Endothelial cell (in vitro differentiated cells): Measurements from ENCODE around the gene DNAJA3. TPM values are rescaled to one million over a fixed set of nuclear protein-coding genes. Genes with fewer than 3 reads are reported as not detected.
A peak's percentile ranks its signal among the peaks of the same experiment; 100 is the strongest.
"Not testable (repeated sequence)": the region's sequence is repeated elsewhere in the genome, so short reads cannot be mapped to it uniquely, and the experiment has no call there.

Experiments
- DNase-seq: peaks from one replicate; pipeline ENCODE4 v3.0.0; 2021; ENCODE audit warnings: low spot score
- H3K27ac Mint-ChIP-seq: one replicate; pipeline ENCODE4 v1.8.0; 2021; ENCODE audit warnings: mixed read lengths, inconsistent platforms; ENCODE audit not compliant: unreplicated experiment
- H3K27me3 Mint-ChIP-seq: one replicate; pipeline ENCODE4 v1.8.0; 2021; ENCODE audit warnings: mild to moderate bottlenecking, moderate library complexity, mixed read lengths, inconsistent platforms; ENCODE audit not compliant: unreplicated experiment
- H3K36me3 Mint-ChIP-seq: one replicate; pipeline ENCODE4 v1.8.0; 2021; ENCODE audit warnings: mild to moderate bottlenecking, low read depth, mixed read lengths, inconsistent platforms; ENCODE audit not compliant: unreplicated experiment
- H3K4me1 Mint-ChIP-seq: one replicate; pipeline ENCODE4 v1.8.0; 2021; ENCODE audit warnings: mild to moderate bottlenecking, mixed read lengths, inconsistent platforms; ENCODE audit not compliant: unreplicated experiment
- H3K4me3 Mint-ChIP-seq: one replicate; pipeline ENCODE4 v1.8.0; 2021; ENCODE audit warnings: mild to moderate bottlenecking, mixed read lengths, inconsistent platforms; ENCODE audit not compliant: unreplicated experiment
- H3K9me3 Mint-ChIP-seq: one replicate; pipeline ENCODE4 v1.8.0; 2021; ENCODE audit warnings: mixed read lengths, inconsistent platforms; ENCODE audit not compliant: unreplicated experiment
- total RNA-seq: library from RNA; stranded (reverse); fragmentation: NEBNext Ultra II Directional; extraction: Animal tissue kit (Norgen Biotek cat#: 25700); gene quantifications from one replicate; pipeline ENCODE4 v1.2.1, GENCODE V29; 2021; ENCODE audit not compliant: unreplicated experiment
- TF ChIP-seq, protein P1 (sequence below): fragments of 200-600 bp; sonication (generic); IDR thresholded peaks from one replicate; pipeline ENCODE4 v1.5.0; 2021; ENCODE audit warnings: antibody characterized with exemption; ENCODE audit not compliant: unreplicated experiment

Gene DNAJA3
- total RNA-seq, 1 donor from 2014 or later = 32.0 TPM

DNA sequence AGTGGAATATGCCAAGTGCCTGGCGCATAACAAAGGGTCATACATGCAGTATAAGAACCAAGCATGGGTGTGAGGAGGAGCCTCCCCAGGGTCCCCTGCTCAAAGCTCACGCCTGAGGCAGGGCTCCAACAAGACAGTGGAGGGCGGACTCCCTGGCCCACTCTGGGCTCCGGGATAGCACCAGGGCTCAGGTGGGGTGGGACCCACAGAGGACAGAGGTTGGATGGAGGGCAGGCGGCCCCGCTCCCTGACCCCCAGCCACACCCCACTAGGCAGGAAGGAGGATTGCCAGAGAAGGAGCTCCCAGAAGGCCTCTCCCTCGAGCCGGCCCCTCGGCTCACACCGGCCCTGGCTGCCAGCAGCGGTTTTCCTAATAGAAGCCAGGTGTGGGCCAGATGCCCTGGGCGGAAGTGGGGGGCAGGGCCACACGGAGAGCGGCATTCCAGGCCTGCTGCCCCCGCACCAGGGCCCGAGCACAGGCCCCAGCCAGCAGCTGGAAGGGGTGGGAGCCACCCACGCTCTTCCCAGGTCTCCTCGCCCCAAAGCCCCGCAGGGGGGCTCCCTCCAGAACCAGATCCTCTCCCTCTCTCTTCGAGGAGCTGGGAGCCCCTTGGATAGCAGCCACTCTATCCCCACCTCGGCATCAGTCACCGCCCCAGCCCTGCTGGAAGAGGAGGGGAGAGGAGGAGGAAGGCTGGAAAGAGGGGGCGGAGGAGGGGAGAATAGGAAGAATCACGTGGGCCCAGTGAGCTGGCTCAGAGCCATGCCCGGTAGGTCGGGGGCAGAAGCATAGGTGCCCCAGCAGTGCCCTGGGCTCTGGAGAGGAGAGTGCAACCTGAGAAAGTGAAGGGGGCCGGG lies 33.1 kb upstream of the DNAJA3 start:
- no peak overlapping the region for H3K27ac Mint-ChIP-seq
- H3K4me1 Mint-ChIP-seq = peaks cover 7% of the 10 kb centered on the region
- H3K4me3 Mint-ChIP-seq = no peak overlapping the region
- TF ChIP-seq, protein P1, sequence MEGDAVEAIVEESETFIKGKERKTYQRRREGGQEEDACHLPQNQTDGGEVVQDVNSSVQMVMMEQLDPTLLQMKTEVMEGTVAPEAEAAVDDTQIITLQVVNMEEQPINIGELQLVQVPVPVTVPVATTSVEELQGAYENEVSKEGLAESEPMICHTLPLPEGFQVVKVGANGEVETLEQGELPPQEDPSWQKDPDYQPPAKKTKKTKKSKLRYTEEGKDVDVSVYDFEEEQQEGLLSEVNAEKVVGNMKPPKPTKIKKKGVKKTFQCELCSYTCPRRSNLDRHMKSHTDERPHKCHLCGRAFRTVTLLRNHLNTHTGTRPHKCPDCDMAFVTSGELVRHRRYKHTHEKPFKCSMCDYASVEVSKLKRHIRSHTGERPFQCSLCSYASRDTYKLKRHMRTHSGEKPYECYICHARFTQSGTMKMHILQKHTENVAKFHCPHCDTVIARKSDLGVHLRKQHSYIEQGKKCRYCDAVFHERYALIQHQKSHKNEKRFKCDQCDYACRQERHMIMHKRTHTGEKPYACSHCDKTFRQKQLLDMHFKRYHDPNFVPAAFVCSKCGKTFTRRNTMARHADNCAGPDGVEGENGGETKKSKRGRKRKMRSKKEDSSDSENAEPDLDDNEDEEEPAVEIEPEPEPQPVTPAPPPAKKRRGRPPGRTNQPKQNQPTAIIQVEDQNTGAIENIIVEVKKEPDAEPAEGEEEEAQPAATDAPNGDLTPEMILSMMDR = no peak
- peaks cover 11% of the 10 kb centered on the region for H3K27me3 Mint-ChIP-seq
- H3K36me3 Mint-ChIP-seq = peaks cover 11% of the 10 kb centered on the region
- H3K9me3 Mint-ChIP-seq = no peaks in the 10 kb centered on the region
- DNase-seq = no peak

DNA sequence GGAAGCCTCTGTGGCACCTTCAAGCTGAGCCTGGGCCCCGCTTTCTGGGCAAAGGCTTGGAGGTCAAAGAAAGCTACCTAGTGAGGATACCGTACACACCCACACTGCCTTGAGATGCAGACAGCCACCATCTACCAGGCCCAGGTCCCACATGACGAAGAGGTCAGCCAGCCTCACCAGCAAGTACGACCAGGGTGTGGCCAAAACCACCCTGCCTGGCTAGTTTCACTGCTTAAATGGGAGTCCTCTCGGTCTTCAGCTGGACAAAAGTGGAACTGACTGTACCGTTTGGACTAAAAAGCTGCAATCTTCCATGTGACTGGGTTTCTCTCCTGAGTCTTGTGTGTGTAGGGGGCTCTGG lies 32.4 kb upstream of the DNAJA3 start:
- Mint-ChIP-seq H3K9me3 (no peaks in the 10 kb centered on the region), H3K4me1 (peaks cover 7% of the 10 kb centered on the region), H3K36me3 (peaks cover 11% of the 10 kb centered on the region), H3K27me3 (peaks cover 11% of the 10 kb centered on the region), H3K4me3 (no peak overlapping the region), H3K27ac (no peak overlapping the region)
- TF ChIP-seq, protein P1 = no peak
- no peak for DNase-seq

DNA sequence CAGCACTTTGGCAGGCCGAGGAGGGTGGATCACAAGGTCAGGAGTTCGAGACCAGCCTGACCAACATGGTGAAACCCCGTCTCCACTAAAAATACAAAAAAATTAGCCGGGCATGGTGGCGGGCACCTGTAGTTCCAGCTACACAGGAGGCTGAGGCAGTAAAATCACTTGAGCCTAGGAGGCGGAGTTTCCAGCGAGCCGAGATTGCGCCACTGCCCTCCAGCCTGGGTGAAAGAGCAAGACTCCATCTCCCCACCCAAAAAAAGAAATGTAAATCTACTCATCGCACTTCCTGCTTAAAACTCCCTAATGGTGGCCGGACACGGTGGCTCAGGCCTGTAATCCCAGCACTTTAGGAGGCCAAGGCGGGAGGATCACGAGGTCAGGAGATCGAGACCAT lies 31.8 kb upstream of the DNAJA3 start:
- H3K4me1 Mint-ChIP-seq, DNase-seq, H3K27ac Mint-ChIP-seq, H3K4me3 Mint-ChIP-seq, H3K9me3 Mint-ChIP-seq: not testable (repeated sequence)
- Mint-ChIP-seq H3K27me3 (peaks cover 11% of the 10 kb centered on the region), H3K36me3 (peaks cover 11% of the 10 kb centered on the region)

DNA sequence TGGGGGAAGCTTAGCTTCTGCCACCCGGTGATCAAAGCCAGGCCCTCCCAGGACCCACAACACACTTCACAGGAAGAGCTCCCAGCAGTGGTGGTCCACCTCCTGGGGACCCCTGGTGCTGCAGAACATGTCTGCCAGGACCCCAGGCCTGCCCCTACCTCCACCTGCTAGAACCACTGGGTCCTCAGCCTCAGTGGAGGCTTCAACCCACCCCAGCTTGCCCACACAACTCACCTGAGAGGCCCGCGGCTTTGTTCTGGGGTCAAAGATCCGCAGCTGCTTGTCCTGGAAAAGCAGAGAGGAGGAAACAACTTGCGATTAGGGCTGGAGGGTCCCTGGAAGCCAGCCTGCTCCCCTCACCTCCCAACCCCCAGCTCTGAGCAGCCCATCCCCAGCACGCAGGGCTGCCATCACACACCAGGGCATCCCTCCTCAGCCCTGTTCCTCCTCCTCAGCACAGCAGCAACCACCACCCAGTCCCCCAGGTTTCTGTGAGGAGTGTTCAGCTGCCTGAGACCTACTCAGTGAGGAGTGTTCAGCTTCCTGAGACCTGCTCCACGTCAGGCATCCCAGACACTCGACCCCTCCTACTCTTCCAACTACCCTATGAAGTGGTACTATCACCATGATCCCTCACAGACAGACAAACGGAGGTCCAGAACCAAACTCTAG lies 30.5 kb upstream of the DNAJA3 start:
- no peak overlapping the region for H3K27ac Mint-ChIP-seq
- TF ChIP-seq, protein P1 = no peak
- DNase-seq = no peak
- H3K4me3 Mint-ChIP-seq = peak overlapping the region; percentile 10
- no peaks in the 10 kb centered on the region for H3K9me3 Mint-ChIP-seq
- peaks cover 1% of the 10 kb centered on the region for H3K4me1 Mint-ChIP-seq
- peaks cover 9% of the 10 kb centered on the region for H3K36me3 Mint-ChIP-seq
- peaks cover 6% of the 10 kb centered on the region for H3K27me3 Mint-ChIP-seq

DNA sequence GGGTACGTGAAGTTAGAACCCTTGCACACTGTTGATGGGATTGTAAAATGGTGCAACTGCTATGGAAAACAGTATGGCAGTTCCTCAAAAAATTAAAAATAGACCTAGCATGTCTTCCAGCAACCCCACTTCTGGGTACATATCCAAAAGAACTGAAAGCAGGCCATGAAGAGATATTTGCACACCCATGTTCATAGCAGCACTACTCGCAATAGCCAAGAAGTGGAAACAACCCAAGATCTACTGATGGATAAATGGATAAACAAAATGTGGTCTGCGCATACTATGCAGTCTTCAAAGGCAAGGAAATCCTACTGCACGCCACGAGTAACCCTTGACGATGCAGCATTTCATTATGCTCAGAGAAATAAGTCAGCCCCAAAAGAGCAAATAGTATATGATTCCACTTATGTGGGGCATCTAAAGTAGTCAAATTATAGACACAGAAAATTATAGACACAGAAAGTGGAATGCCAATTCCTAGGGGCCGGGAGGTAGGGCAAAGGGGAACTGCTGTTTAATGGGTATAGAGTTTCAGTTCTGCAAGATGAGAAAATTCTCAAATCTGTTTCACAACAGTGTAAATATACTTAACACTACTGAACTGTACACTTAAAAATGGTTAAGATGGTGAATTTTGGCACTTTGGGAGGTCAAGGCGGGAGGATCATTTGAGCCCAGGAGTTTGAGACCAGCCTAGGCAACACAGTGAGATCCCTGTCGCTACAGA lies 26.5 kb upstream of the DNAJA3 start:
- Mint-ChIP-seq H3K27me3 (peaks cover 6% of the 10 kb centered on the region), H3K36me3 (peaks cover 17% of the 10 kb centered on the region), H3K4me3 (no peak overlapping the region), H3K9me3 (no peaks in the 10 kb centered on the region), H3K27ac (no peak overlapping the region), H3K4me1 (no peaks in the 10 kb centered on the region)
- no peak for DNase-seq
- TF ChIP-seq, protein P1 = no peak
